Spleen (tissue), 11 donors: Measurements from ENCODE around the gene LBX2. TPM values are rescaled to one million over a fixed set of nuclear protein-coding genes. Genes with fewer than 3 reads are reported as not detected.

Experiments
- DNase-seq: peaks from one replicate; pipeline ENCODE4 v3.0.0-alpha.2; 2020
- H3K27ac ChIP-seq, 8 donors: fragments of 200-600 bp; sonication (generic) in 7 of 8; 1 replicate in 4 of 8; 2 replicates in 4 of 8; pipeline versions ENCODE4 v1.5.0 to v1.8.0; 2016 to 2021; ENCODE audit warnings: inconsistent platforms in 4 of 8, mild to moderate bottlenecking in 4 of 8, moderate library complexity in 1 of 8
- H3K27me3 ChIP-seq, 7 donors: fragments of 200-600 bp; sonication (generic) in 6 of 7; replicated peaks in 1 of 7; 1 replicate in 4 of 7; 2 replicates in 3 of 7; pipeline versions ENCODE4 v1.5.0 to v1.8.0; 2016 to 2021; ENCODE audit warnings: inconsistent platforms in 3 of 7, mild to moderate bottlenecking in 1 of 7
- H3K36me3 ChIP-seq, 6 donors: fragments of 200-600 bp; sonication (generic) in 5 of 6; 1 replicate in 4 of 6; 2 replicates in 2 of 6; pipeline versions ENCODE4 v1.5.0 to v1.8.0; 2016 to 2021; ENCODE audit warnings: inconsistent platforms in 2 of 6
- H3K4me1 ChIP-seq, 6 donors: fragments of 200-600 bp; sonication (generic) in 5 of 6; 1 replicate in 3 of 6; 2 replicates in 3 of 6; pipeline versions ENCODE4 v1.5.0 to v1.8.0; 2016 to 2021; ENCODE audit warnings: inconsistent platforms in 3 of 6
- H3K4me3 ChIP-seq, 8 donors: fragments of 200-600 bp; sonication (generic) in 7 of 8; 1 replicate in 4 of 8; 2 replicates in 4 of 8; pipeline versions ENCODE4 v1.5.0 to v1.8.0; 2016 to 2021; ENCODE audit warnings: inconsistent platforms in 4 of 8, mild to moderate bottlenecking in 4 of 8, moderate library complexity in 2 of 8
- H3K9me3 ChIP-seq, 8 donors: fragments of 200-600 bp; sonication (generic) in 7 of 8; 1 replicate in 4 of 8; 2 replicates in 4 of 8; pipeline versions ENCODE4 v1.5.0 to v1.8.0; 2016 to 2021; ENCODE audit warnings: inconsistent platforms in 4 of 8
- POLR2A ChIP-seq, 3 donors: fragments of 450-650 bp; IDR thresholded peaks; one replicate each; pipeline ENCODE4 v1.5.1; 2017; ENCODE audit warnings: antibody characterized with exemption in 3 of 3, mild to moderate bottlenecking in 1 of 3
- POLR2AphosphoS5 ChIP-seq, 3 donors: sonication (generic); formaldehyde crosslinking; IDR thresholded peaks; one replicate each; pipeline ENCODE4 v1.5.1; 2017; ENCODE audit warnings: antibody characterized with exemption in 3 of 3
- WGBS, 5 donors: extraction: QIAGEN DNeasy Blood & Tissue Kit in 3 of 5; methylation state at CpG; one replicate each; pipeline versions ENCODE4 v1.1.5 to v1.1.7; 2013 to 2018; 5-methylcytosine and 5-hydroxymethylcytosine counted together
- intact Hi-C: fragments of 100-400 bp; cut with DNase I; formaldehyde crosslinking; loops from one replicate; pipeline ENCODE4 v1.15.0; 2023; ENCODE audit warnings: low total_unique reads
- polyA plus RNA-seq, 3 donors: library from polyadenylated mRNA; stranded (reverse); fragments of 200-250 nt; gene quantifications; one replicate each; pipeline ENCODE4 v1.2.1, GENCODE V29; 2013
- total RNA-seq, 7 donors: library from RNA; depleted of rRNA in 3 of 7; stranded (reverse); fragments of >200 nt in 3 of 7; fragmentation: NEBNext Ultra II Directional in 4 of 7; extraction: Animal tissue kit (Norgen Biotek cat#: 25700) in 4 of 7; gene quantifications; one replicate each; pipeline versions ENCODE4 v1.1.0 to v1.2.1, GENCODE V29; 2016 to 2021
- TF ChIP-seq, protein P1 (sequence below), 11 experiments: fragments of 200-600 bp in 7 of 11; fragments of 450-650 bp in 4 of 11; sonication (generic) in 4 of 11; IDR thresholded peaks in 8 of 11; conservative IDR thresholded peaks in 3 of 11; 1 replicate in 7 of 11; 2 replicates in 4 of 11; pipeline versions ENCODE4 v1.4.0 to v1.8.0; 2016 to 2021; ENCODE audit warnings: antibody characterized with exemption in 11 of 11, inconsistent platforms in 4 of 11, mild to moderate bottlenecking in 1 of 11
- donor health status: healthy with polysubstance abuse.
- donor health status: DM: no; HTN: no; CAD: no; lungs with moderate emphysema.
- donor health status: DM: no; HTN: no; CAD: no.
- donor health status: Bipolar disorder and iron deficiency.
- donor health status: healthy.
- donor health status: DM: no; HTN: no; CAD: no.
- donor health status: DM: yes; HTN: yes; CAD: no.

The LBX2 gene
- total and polyA plus RNA-seq, 10 donors = 0.50 to 2.7 (median 0.91) TPM

DNA sequence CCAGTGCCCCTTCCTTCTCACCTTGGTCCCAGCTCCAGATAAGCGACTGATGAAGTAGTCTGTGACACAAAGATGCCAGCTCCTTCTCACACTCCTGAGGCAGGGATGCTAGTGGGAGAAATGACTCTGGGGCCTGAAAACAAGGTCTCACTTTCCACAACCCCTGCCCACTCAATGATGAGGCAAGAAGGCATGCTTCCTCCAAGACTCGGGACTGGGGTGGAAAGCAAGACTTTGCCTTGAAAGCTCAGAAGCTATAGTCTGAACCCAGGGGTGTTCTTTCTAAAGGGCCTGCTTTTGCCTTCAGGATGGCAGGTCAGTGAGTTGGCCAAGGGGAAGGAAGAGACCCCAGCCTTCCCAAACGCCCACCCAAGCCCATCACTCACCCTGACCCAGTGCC, 18.0 kb downstream of the LBX2 start:
- Histone ChIP-seq H3K4me1 (peaks cover 33 to 68% (median 40%) of the 10 kb centered on the region in 6 donors), H3K36me3 (peaks cover 0 to 69% (median 25%) of the 10 kb centered on the region in 6 donors), H3K9me3 (no peaks in the 10 kb centered on the region), H3K4me3 (peak overlapping the region; percentile 72 to 96 (median 88)), H3K27me3 (no peaks in the 10 kb centered on the region), H3K27ac (peak overlapping the region in 5 of 8 donors; percentile 93 to 97 (median 94))
- intact Hi-C loops = loop anchor here (5.0 kb wide), 1 partner anchor 106 kb away; no protein-coding TSS in a partner anchor
- WGBS, 5 donors = 48 to 93% (median 70%) methylated on average over 2 to 3 of the region's 3 CpGs
- TF ChIP-seq, protein P1, sequence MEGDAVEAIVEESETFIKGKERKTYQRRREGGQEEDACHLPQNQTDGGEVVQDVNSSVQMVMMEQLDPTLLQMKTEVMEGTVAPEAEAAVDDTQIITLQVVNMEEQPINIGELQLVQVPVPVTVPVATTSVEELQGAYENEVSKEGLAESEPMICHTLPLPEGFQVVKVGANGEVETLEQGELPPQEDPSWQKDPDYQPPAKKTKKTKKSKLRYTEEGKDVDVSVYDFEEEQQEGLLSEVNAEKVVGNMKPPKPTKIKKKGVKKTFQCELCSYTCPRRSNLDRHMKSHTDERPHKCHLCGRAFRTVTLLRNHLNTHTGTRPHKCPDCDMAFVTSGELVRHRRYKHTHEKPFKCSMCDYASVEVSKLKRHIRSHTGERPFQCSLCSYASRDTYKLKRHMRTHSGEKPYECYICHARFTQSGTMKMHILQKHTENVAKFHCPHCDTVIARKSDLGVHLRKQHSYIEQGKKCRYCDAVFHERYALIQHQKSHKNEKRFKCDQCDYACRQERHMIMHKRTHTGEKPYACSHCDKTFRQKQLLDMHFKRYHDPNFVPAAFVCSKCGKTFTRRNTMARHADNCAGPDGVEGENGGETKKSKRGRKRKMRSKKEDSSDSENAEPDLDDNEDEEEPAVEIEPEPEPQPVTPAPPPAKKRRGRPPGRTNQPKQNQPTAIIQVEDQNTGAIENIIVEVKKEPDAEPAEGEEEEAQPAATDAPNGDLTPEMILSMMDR (IDR thresholded peaks at IDR 0.05 in 8 of 11, conservative IDR thresholded peaks at IDR 0.05 in 3 of 11) = no peak
- TF ChIP-seq POLR2A (IDR thresholded peaks at IDR 0.05) (no peak), POLR2AphosphoS5 (IDR thresholded peaks at IDR 0.05) (no peak)
- no peak for DNase-seq

DNA sequence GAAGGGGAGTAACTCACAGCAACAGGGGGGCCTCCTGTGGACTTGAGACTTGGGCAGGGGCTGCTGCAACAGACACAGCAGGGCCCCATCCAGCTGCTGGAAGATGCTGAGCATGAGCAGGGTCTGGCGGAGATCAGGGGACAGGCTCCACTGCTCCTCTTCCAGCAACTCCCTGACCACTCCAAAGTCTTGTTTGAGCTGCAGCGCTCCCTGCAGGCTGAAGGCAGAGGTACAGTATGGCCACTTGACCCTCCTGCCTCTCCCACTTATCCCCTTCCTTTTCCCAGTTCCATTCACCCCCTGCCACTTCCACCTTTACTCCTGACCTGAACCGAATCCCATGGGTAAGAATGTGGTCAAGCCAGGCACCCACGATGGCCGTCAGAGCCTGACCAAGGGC, 24.5 kb downstream of the LBX2 start:
- Histone ChIP-seq H3K9me3 (no peaks in the 10 kb centered on the region), H3K27ac (no peak overlapping the region), H3K4me1 (peaks cover 19 to 57% (median 26%) of the 10 kb centered on the region in 6 donors), H3K4me3 (no peak overlapping the region), H3K27me3 (no peaks in the 10 kb centered on the region), H3K36me3 (peaks cover 0 to 70% (median 29%) of the 10 kb centered on the region in 6 donors)
- intact Hi-C loops = no loop called here
- 81 to 91% (median 89%) methylated on average over 5 of the region's 5 CpGs for WGBS, 5 donors
- peak; percentile 69 for DNase-seq
- TF ChIP-seq, protein P1 (IDR thresholded peaks at IDR 0.05 in 8 of 11, conservative IDR thresholded peaks at IDR 0.05 in 3 of 11) = peak in 1 of 11 experiments; percentile 19
- TF ChIP-seq POLR2AphosphoS5 (IDR thresholded peaks at IDR 0.05) (no peak), POLR2A (IDR thresholded peaks at IDR 0.05) (no peak)

DNA sequence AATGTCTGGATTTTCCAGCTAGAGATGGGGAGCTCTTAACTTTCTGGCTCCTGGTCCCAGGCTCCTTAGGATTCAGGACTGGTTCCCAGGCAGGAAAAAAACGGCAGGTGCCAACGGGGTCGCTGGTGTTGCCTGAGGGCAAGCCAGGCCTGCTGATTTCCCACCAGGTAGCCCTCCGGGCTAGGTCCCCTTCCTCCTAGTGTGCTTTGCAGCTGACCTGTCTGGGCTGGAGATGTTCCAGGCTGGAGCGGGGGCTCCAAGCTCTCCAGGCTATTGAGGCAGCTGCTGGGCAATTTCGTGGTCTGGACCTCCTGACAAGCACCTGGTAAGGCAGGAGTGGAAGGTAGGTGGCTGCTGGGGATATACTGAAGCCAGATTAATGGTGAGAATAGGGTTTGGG, 24.9 kb downstream of the LBX2 start:
- intact Hi-C loops = no loop called here
- Histone ChIP-seq H3K4me1 (peaks cover 18 to 53% (median 25%) of the 10 kb centered on the region in 6 donors), H3K27ac (no peak overlapping the region), H3K27me3 (no peaks in the 10 kb centered on the region), H3K36me3 (peaks cover 0 to 66% (median 27%) of the 10 kb centered on the region in 6 donors), H3K9me3 (no peaks in the 10 kb centered on the region), H3K4me3 (no peak overlapping the region)
- 94 to 99% (median 95%) methylated on average over 6 of the region's 6 CpGs for WGBS, 5 donors
- TF ChIP-seq POLR2A (IDR thresholded peaks at IDR 0.05) (no peak), POLR2AphosphoS5 (IDR thresholded peaks at IDR 0.05) (no peak)
- TF ChIP-seq, protein P1 (IDR thresholded peaks at IDR 0.05 in 8 of 11, conservative IDR thresholded peaks at IDR 0.05 in 3 of 11) = no peak
- DNase-seq = peak; percentile 69

DNA sequence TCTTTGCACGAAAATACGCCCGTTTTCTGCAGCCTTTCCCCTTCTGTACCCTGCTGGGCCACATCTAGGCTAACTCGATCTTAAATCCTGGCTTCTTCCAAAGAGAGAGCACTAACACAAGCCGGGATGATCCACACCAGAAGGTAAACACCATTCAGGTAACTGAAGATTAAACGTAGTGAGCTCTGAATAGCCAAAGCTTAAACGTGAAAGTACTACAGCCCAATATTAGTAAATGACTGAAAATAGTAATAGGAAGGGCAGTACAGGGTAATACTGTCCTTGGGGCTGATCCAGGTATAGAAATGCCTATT, 26.5 kb downstream of the LBX2 start:
- intact Hi-C loops = no loop called here
- Histone ChIP-seq H3K4me1 (peaks cover 18 to 47% (median 25%) of the 10 kb centered on the region in 6 donors), H3K27ac (peak overlapping the region; percentile 77 to 93 (median 91)), H3K36me3 (peaks cover 0 to 50% (median 22%) of the 10 kb centered on the region in 6 donors), H3K27me3 (no peaks in the 10 kb centered on the region), H3K4me3 (peak overlapping the region; percentile 54 to 78 (median 71)), H3K9me3 (no peaks in the 10 kb centered on the region)
- WGBS, 5 donors = 8 to 16% (median 11%) methylated on average over 7 of the region's 7 CpGs
- no peak for DNase-seq
- TF ChIP-seq, protein P1 (IDR thresholded peaks at IDR 0.05 in 8 of 11, conservative IDR thresholded peaks at IDR 0.05 in 3 of 11) = no peak
- TF ChIP-seq POLR2AphosphoS5 (IDR thresholded peaks at IDR 0.05) (no peak), POLR2A (IDR thresholded peaks at IDR 0.05) (no peak)
